ENCODE measurements around the gene ELL2.

Gene ELL2

DNA sequence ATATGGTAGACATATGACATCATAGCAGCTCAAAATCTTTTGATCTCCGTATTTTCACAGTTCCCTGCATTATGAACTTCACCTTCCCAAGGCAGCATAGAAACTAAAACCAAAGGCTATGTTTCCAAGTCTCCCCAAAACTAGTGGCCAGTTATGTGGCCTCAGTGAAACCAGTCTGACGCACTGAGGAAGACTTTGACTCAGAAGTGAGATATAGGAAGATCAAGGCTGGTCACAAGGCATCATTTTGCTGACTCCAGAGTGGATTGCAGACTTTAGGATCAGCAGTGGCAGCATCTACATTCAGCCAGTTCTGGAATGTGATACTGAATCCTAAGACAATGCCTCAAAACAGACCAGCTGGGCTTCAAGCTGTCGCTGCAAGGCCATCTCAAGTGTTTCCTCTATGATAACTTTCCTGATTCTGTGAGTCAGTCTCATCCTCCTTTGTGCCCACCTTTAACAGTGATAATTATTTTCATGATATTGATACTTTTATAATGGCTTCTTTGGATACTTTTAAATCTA, 34.4 kb upstream of the ELL2 start:
- no peaks in the 10 kb centered on the region for H3K36me3 ChIP-seq (ENCODE audit: control insufficient read depth in 2 of 2, insufficient read depth in 2 of 2, low read length in 2 of 2)
- H3K27ac ChIP-seq (ENCODE audit: low read length), result no peak overlapping the region
- H3K9ac ChIP-seq (ENCODE audit: low read length in 2 of 2), result no peak overlapping the region
- no peaks in the 10 kb centered on the region for H3K4me1 ChIP-seq (ENCODE audit: control insufficient read depth, insufficient read depth, low read length)
- H3K27me3 ChIP-seq (ENCODE audit: control insufficient read depth in 1 of 2, insufficient read depth in 2 of 2, low read length in 2 of 2), result no peaks in the 10 kb centered on the region
- no peak overlapping the region for H3K4me3 ChIP-seq (ENCODE audit: low read length in 2 of 2)
- no peaks in the 10 kb centered on the region for H3K9me3 ChIP-seq (ENCODE audit: control insufficient read depth in 2 of 2, low read length in 2 of 2)

GRCh38 chr5:95993776-95994175, 32.1 kb upstream of the ELL2 start:
- no peaks in the 10 kb centered on the region for H3K4me1 ChIP-seq (ENCODE audit: control insufficient read depth, insufficient read depth, low read length)
- H3K36me3 ChIP-seq (ENCODE audit: control insufficient read depth in 2 of 2, insufficient read depth in 2 of 2, low read length in 2 of 2), result no peaks in the 10 kb centered on the region
- no peak overlapping the region for H3K4me3 ChIP-seq (ENCODE audit: low read length in 2 of 2)
- no peak overlapping the region for H3K9ac ChIP-seq (ENCODE audit: low read length in 2 of 2)
- H3K27ac ChIP-seq (ENCODE audit: low read length), result no peak overlapping the region
- H3K27me3 ChIP-seq (ENCODE audit: control insufficient read depth in 1 of 2, insufficient read depth in 2 of 2, low read length in 2 of 2), result no peaks in the 10 kb centered on the region
- H3K9me3 ChIP-seq (ENCODE audit: control insufficient read depth in 2 of 2, low read length in 2 of 2), result no peaks in the 10 kb centered on the region

DNA sequence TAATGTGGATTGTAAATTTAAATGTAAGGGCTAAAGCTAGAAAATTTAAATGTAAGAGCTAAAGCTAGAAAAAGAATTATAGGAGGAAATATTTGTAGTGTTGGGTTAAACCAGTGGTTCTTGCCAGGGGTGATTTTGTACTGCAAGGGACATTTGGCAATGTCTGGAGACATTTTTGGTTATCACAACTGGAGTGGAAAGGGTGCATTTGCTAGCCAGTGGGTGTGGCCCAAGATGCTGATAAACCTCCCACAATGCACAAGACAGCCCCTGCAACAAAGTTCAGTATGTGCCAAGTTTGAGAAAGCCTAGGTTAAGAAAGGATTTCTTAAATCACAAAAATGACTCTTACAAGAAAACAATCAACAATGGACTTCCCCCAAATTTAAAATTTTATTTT, 31.6 kb upstream of the ELL2 start:
- Histone ChIP-seq H3K27me3 (ENCODE audit: control insufficient read depth in 1 of 2, insufficient read depth in 2 of 2, low read length in 2 of 2) (no peaks in the 10 kb centered on the region), H3K4me3 (ENCODE audit: low read length in 2 of 2) (no peak overlapping the region), H3K27ac (ENCODE audit: low read length) (no peak overlapping the region), H3K36me3 (ENCODE audit: control insufficient read depth in 2 of 2, insufficient read depth in 2 of 2, low read length in 2 of 2) (no peaks in the 10 kb centered on the region), H3K9ac (ENCODE audit: low read length in 2 of 2) (no peak overlapping the region), H3K9me3 (ENCODE audit: control insufficient read depth in 2 of 2, low read length in 2 of 2) (no peaks in the 10 kb centered on the region), H3K4me1 (ENCODE audit: control insufficient read depth, insufficient read depth, low read length) (no peaks in the 10 kb centered on the region)

- Histone ChIP-seq H3K9me3 (ENCODE audit: control insufficient read depth in 2 of 2, low read length in 2 of 2) (no peaks in the 10 kb centered on the region), H3K9ac (ENCODE audit: low read length in 2 of 2) (no peak overlapping the region), H3K27ac (ENCODE audit: low read length) (no peak overlapping the region), H3K27me3 (ENCODE audit: control insufficient read depth in 1 of 2, insufficient read depth in 2 of 2, low read length in 2 of 2) (no peaks in the 10 kb centered on the region), H3K4me1 (ENCODE audit: control insufficient read depth, insufficient read depth, low read length) (no peaks in the 10 kb centered on the region), H3K36me3 (ENCODE audit: control insufficient read depth in 2 of 2, insufficient read depth in 2 of 2, low read length in 2 of 2) (no peaks in the 10 kb centered on the region), H3K4me3 (ENCODE audit: low read length in 2 of 2) (no peak overlapping the region)
These were observed 27.8 kb upstream of the ELL2 start for GRCh38 chr5:95989283-95990048.

GRCh38 chr5:95988877-95989276, 27.2 kb upstream of the ELL2 start:
- Histone ChIP-seq H3K4me3 (ENCODE audit: low read length in 2 of 2) (no peak overlapping the region), H3K4me1 (ENCODE audit: control insufficient read depth, insufficient read depth, low read length) (no peaks in the 10 kb centered on the region), H3K36me3 (ENCODE audit: control insufficient read depth in 2 of 2, insufficient read depth in 2 of 2, low read length in 2 of 2) (no peaks in the 10 kb centered on the region), H3K27me3 (ENCODE audit: control insufficient read depth in 1 of 2, insufficient read depth in 2 of 2, low read length in 2 of 2) (no peaks in the 10 kb centered on the region), H3K27ac (ENCODE audit: low read length) (no peak overlapping the region), H3K9me3 (ENCODE audit: control insufficient read depth in 2 of 2, low read length in 2 of 2) (no peaks in the 10 kb centered on the region), H3K9ac (ENCODE audit: low read length in 2 of 2) (no peak overlapping the region)

DNA sequence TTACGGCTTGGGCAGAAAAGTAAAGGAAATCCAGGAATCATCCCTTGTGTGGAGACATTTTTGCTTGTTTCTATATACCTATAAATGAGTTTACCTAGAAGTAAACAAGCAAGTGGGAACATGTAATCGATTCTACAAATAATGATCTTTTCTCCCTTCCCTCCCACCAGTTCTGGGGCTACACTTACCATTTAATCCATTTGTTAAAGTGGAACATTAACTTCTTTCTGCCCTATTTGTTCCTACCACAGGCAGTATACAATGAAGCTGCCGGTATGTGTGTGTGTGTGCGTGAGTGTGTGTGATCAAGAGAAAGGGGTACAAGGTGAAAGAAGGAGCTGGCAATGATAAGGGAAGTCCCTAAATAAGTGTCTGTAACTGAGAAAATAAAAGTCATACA, 26.4 kb upstream of the ELL2 start:
- Histone ChIP-seq H3K4me3 (ENCODE audit: low read length in 2 of 2) (no peak overlapping the region), H3K27ac (ENCODE audit: low read length) (no peak overlapping the region), H3K36me3 (ENCODE audit: control insufficient read depth in 2 of 2, insufficient read depth in 2 of 2, low read length in 2 of 2) (no peaks in the 10 kb centered on the region), H3K4me1 (ENCODE audit: control insufficient read depth, insufficient read depth, low read length) (no peaks in the 10 kb centered on the region), H3K9me3 (ENCODE audit: control insufficient read depth in 2 of 2, low read length in 2 of 2) (no peaks in the 10 kb centered on the region), H3K27me3 (ENCODE audit: control insufficient read depth in 1 of 2, insufficient read depth in 2 of 2, low read length in 2 of 2) (no peaks in the 10 kb centered on the region), H3K9ac (ENCODE audit: low read length in 2 of 2) (no peak overlapping the region)

DNA sequence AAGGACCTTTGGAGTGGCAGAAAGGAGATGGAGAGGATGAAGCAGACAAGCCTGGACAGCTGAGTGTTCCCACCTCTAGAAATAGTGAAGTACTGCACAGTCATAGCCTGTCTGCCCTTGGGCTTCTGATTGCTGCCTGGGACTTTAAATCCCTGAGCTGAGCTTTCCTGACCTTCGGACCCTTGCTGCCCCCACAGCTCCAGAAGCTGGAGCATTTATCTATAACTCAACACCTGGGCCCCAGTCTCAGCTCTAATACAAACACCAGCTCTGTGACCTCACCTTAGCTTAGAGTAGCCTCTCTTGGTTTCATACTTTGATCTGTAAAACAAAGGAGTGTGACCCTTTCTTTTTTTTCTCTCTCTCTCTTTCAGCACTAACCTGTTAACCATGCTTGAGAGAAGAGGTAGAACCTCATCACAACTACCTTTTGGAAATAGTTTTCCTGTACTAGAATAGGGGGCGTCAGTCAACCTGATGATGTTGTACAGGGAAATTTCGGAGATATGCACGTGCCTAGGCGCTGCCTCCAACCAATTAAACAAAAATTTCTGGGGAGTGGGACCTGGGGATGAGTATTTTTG, 25.4 kb upstream of the ELL2 start:
- H3K9ac ChIP-seq (ENCODE audit: low read length in 2 of 2), result no peak overlapping the region
- no peak overlapping the region for H3K4me3 ChIP-seq (ENCODE audit: low read length in 2 of 2)
- no peak overlapping the region for H3K27ac ChIP-seq (ENCODE audit: low read length)
- no peaks in the 10 kb centered on the region for H3K9me3 ChIP-seq (ENCODE audit: control insufficient read depth in 2 of 2, low read length in 2 of 2)
- no peaks in the 10 kb centered on the region for H3K4me1 ChIP-seq (ENCODE audit: control insufficient read depth, insufficient read depth, low read length)
- no peaks in the 10 kb centered on the region for H3K36me3 ChIP-seq (ENCODE audit: control insufficient read depth in 2 of 2, insufficient read depth in 2 of 2, low read length in 2 of 2)
- no peaks in the 10 kb centered on the region for H3K27me3 ChIP-seq (ENCODE audit: control insufficient read depth in 1 of 2, insufficient read depth in 2 of 2, low read length in 2 of 2)

- no peak overlapping the region for H3K4me3 ChIP-seq (ENCODE audit: low read length in 2 of 2)
- no peaks in the 10 kb centered on the region for H3K36me3 ChIP-seq (ENCODE audit: control insufficient read depth in 2 of 2, insufficient read depth in 2 of 2, low read length in 2 of 2)
- no peaks in the 10 kb centered on the region for H3K4me1 ChIP-seq (ENCODE audit: control insufficient read depth, insufficient read depth, low read length)
- no peaks in the 10 kb centered on the region for H3K9me3 ChIP-seq (ENCODE audit: control insufficient read depth in 2 of 2, low read length in 2 of 2)
- H3K27me3 ChIP-seq (ENCODE audit: control insufficient read depth in 1 of 2, insufficient read depth in 2 of 2, low read length in 2 of 2), result no peaks in the 10 kb centered on the region
- H3K27ac ChIP-seq (ENCODE audit: low read length), result peak overlapping the region; percentile 2
- H3K9ac ChIP-seq (ENCODE audit: low read length in 2 of 2), result peak overlapping the region in 1 of 2 donors; percentile 39
These were observed 24.4 kb upstream of the ELL2 start for GRCh38 chr5:95986001-95986400.

DNA sequence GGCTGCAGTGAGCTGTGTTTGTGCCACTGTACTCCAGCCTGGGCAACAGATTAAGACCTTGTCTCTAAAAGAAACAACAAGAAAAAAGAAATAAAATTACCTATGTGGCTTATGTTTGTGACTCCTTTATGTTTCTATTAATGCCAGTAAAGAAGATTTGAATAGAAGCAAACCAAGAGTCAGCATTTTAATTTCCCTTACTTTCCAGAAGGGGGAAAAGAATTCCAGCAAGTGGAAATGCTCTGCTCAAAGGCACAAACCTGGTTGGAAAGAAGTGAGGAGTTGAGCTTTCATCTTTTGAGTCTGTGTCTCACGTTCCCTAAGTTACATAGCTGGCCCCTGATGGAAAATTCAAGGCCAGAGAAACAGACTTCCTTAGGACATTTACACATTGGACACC, 23.6 kb upstream of the ELL2 start:
- no peaks in the 10 kb centered on the region for H3K36me3 ChIP-seq (ENCODE audit: control insufficient read depth in 2 of 2, insufficient read depth in 2 of 2, low read length in 2 of 2)
- no peaks in the 10 kb centered on the region for H3K9me3 ChIP-seq (ENCODE audit: control insufficient read depth in 2 of 2, low read length in 2 of 2)
- no peaks in the 10 kb centered on the region for H3K4me1 ChIP-seq (ENCODE audit: control insufficient read depth, insufficient read depth, low read length)
- H3K9ac ChIP-seq (ENCODE audit: low read length in 2 of 2), result no peak overlapping the region
- no peaks in the 10 kb centered on the region for H3K27me3 ChIP-seq (ENCODE audit: control insufficient read depth in 1 of 2, insufficient read depth in 2 of 2, low read length in 2 of 2)
- H3K27ac ChIP-seq (ENCODE audit: low read length), result no peak overlapping the region
- H3K4me3 ChIP-seq (ENCODE audit: low read length in 2 of 2), result no peak overlapping the region

DNA sequence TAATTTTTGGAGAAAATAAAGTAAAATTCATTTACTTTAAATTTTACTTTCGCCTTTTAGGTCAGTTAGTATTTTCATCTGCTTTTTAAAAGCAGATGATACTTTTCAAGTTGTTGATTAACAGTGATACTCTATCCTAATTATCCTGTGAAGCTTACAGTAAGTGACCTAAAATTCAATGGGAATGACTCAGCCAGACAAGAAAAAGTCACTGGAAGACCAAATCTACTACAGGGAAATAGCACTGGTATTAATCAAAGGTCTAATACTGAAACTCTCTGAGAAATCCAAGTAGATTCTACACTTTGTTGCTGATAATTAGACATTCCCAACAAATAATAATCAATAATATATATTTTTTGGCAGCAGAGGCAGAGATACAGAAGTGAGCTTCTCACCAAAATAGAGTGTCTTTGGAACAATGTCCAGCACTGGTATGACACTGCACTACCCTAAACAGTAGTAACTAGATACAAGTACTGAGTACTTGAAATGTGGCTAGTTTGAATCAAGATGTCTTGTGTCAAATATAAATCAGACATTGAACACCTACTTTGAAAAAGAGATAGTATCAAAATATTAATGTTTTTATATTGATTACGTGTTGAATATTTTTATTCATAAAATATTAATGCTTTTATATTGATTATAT, 22.8 kb upstream of the ELL2 start:
- H3K4me3 ChIP-seq (ENCODE audit: low read length in 2 of 2), result no peak overlapping the region
- no peak overlapping the region for H3K9ac ChIP-seq (ENCODE audit: low read length in 2 of 2)
- H3K36me3 ChIP-seq (ENCODE audit: control insufficient read depth in 2 of 2, insufficient read depth in 2 of 2, low read length in 2 of 2), result no peaks in the 10 kb centered on the region
- H3K9me3 ChIP-seq (ENCODE audit: control insufficient read depth in 2 of 2, low read length in 2 of 2), result no peaks in the 10 kb centered on the region
- no peaks in the 10 kb centered on the region for H3K4me1 ChIP-seq (ENCODE audit: control insufficient read depth, insufficient read depth, low read length)
- no peaks in the 10 kb centered on the region for H3K27me3 ChIP-seq (ENCODE audit: control insufficient read depth in 1 of 2, insufficient read depth in 2 of 2, low read length in 2 of 2)
- H3K27ac ChIP-seq (ENCODE audit: low read length), result no peak overlapping the region

DNA sequence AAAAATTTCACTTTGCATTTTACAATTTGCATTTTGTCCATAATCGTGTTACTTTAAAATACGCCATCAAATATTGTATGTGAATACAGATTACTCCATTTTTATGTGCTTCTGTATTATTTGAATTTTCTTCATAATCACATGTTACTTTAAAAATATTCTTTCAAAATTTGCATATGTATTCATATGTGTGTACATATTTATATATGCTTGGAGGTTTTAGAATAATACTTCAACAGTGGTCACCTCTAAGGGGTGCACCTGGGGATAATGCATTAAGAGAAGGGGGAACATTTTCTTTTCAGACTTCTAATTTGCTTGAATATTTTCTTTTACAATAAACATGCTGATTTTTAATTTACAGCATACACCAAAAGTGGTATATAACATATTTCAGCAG, 21.9 kb upstream of the ELL2 start:
- no peak overlapping the region for H3K4me3 ChIP-seq (ENCODE audit: low read length in 2 of 2)
- H3K27me3 ChIP-seq (ENCODE audit: control insufficient read depth in 1 of 2, insufficient read depth in 2 of 2, low read length in 2 of 2), result no peaks in the 10 kb centered on the region
- no peak overlapping the region for H3K27ac ChIP-seq (ENCODE audit: low read length)
- H3K4me1 ChIP-seq (ENCODE audit: control insufficient read depth, insufficient read depth, low read length), result no peaks in the 10 kb centered on the region
- H3K36me3 ChIP-seq (ENCODE audit: control insufficient read depth in 2 of 2, insufficient read depth in 2 of 2, low read length in 2 of 2), result no peaks in the 10 kb centered on the region
- no peaks in the 10 kb centered on the region for H3K9me3 ChIP-seq (ENCODE audit: control insufficient read depth in 2 of 2, low read length in 2 of 2)
- no peak overlapping the region for H3K9ac ChIP-seq (ENCODE audit: low read length in 2 of 2)
